Duodenal mucosa (tissue), 2 donors: ENCODE measurements around the gene WWOX.

Experiments
- H3K27ac ChIP-seq: one replicate; pipeline ENCODE4 v1.7.0; 2013; ENCODE audit warnings: low read depth, low read length
- H3K27me3 ChIP-seq, 2 donors: one replicate each; pipeline ENCODE4 v1.7.0; 2013; ENCODE audit warnings: low read length in 2 of 2, control low read depth in 1 of 2; ENCODE audit not compliant: insufficient read depth in 2 of 2, control insufficient read depth in 1 of 2
- H3K36me3 ChIP-seq, 2 donors: one replicate each; pipeline ENCODE4 v1.7.0; 2013; ENCODE audit warnings: low read length in 2 of 2, control low read depth in 1 of 2; ENCODE audit not compliant: insufficient read depth in 2 of 2, control insufficient read depth in 1 of 2
- H3K4me1 ChIP-seq, 2 donors: one replicate each; pipeline ENCODE4 v1.7.0; 2013; ENCODE audit warnings: low read length in 2 of 2, control low read depth in 1 of 2; ENCODE audit not compliant: insufficient read depth in 2 of 2, control insufficient read depth in 1 of 2
- H3K4me3 ChIP-seq, 2 donors: one replicate each; pipeline ENCODE4 v1.7.0; 2013; ENCODE audit warnings: low read length in 2 of 2, low read depth in 1 of 2
- H3K9ac ChIP-seq, 2 donors: one replicate each; pipeline ENCODE4 v1.7.0; 2013; ENCODE audit warnings: low read length in 2 of 2, low read depth in 1 of 2
- H3K9me3 ChIP-seq, 2 donors: one replicate each; pipeline ENCODE4 v1.7.0; 2013; ENCODE audit warnings: low read length in 2 of 2, control low read depth in 1 of 2; ENCODE audit not compliant: control insufficient read depth in 1 of 2

WWOX gene

GRCh38 chr16:78161023-78161729 is 61.7 kb downstream of the WWOX start:
- Histone ChIP-seq H3K4me3 (no peak overlapping the region), H3K9ac (no peak overlapping the region), H3K36me3 (no peaks in the 10 kb centered on the region), H3K9me3 (no peaks in the 10 kb centered on the region), H3K27me3 (no peaks in the 10 kb centered on the region), H3K27ac (no peak overlapping the region), H3K4me1 (no peaks in the 10 kb centered on the region)

GRCh38 chr16:78163772-78164670 is 64.6 kb downstream of the WWOX start:
- H3K9me3 ChIP-seq = no peaks in the 10 kb centered on the region
- no peaks in the 10 kb centered on the region for H3K36me3 ChIP-seq
- H3K9ac ChIP-seq = no peak overlapping the region
- no peaks in the 10 kb centered on the region for H3K4me1 ChIP-seq
- no peaks in the 10 kb centered on the region for H3K27me3 ChIP-seq
- no peak overlapping the region for H3K27ac ChIP-seq
- H3K4me3 ChIP-seq = no peak overlapping the region

- H3K27ac ChIP-seq = no peak overlapping the region
- no peaks in the 10 kb centered on the region for H3K4me1 ChIP-seq
- H3K4me3 ChIP-seq = no peak overlapping the region
- H3K27me3 ChIP-seq = no peaks in the 10 kb centered on the region
- no peaks in the 10 kb centered on the region for H3K9me3 ChIP-seq
- no peaks in the 10 kb centered on the region for H3K36me3 ChIP-seq
- no peak overlapping the region for H3K9ac ChIP-seq
Observed at GRCh38 chr16:78170494-78170933, 71.1 kb downstream of the WWOX start.

GRCh38 chr16:78175287-78175686 is 75.8 kb downstream of the WWOX start:
- H3K27ac ChIP-seq = no peak overlapping the region
- no peaks in the 10 kb centered on the region for H3K27me3 ChIP-seq
- no peaks in the 10 kb centered on the region for H3K36me3 ChIP-seq
- H3K9ac ChIP-seq = no peak overlapping the region
- no peak overlapping the region for H3K4me3 ChIP-seq
- no peaks in the 10 kb centered on the region for H3K9me3 ChIP-seq
- H3K4me1 ChIP-seq = no peaks in the 10 kb centered on the region

- Histone ChIP-seq H3K36me3 (no peaks in the 10 kb centered on the region), H3K4me3 (no peak overlapping the region), H3K9me3 (no peaks in the 10 kb centered on the region), H3K27ac (no peak overlapping the region), H3K4me1 (no peaks in the 10 kb centered on the region), H3K9ac (no peak overlapping the region), H3K27me3 (no peaks in the 10 kb centered on the region)
Observed at GRCh38 chr16:78176435-78176834, 77.0 kb downstream of the WWOX start.

- H3K4me1 ChIP-seq = no peaks in the 10 kb centered on the region
- H3K9me3 ChIP-seq = no peaks in the 10 kb centered on the region
- no peaks in the 10 kb centered on the region for H3K36me3 ChIP-seq
- H3K9ac ChIP-seq = no peak overlapping the region
- H3K27me3 ChIP-seq = no peaks in the 10 kb centered on the region
- H3K27ac ChIP-seq = no peak overlapping the region
- no peak overlapping the region for H3K4me3 ChIP-seq
Observed at GRCh38 chr16:78177218-78177617, 77.8 kb downstream of the WWOX start.

- no peaks in the 10 kb centered on the region for H3K27me3 ChIP-seq
- no peak overlapping the region for H3K9ac ChIP-seq
- H3K27ac ChIP-seq = no peak overlapping the region
- no peaks in the 10 kb centered on the region for H3K4me1 ChIP-seq
- no peak overlapping the region for H3K4me3 ChIP-seq
- H3K9me3 ChIP-seq = no peaks in the 10 kb centered on the region
- no peaks in the 10 kb centered on the region for H3K36me3 ChIP-seq
Observed at GRCh38 chr16:78177987-78178386, 78.5 kb downstream of the WWOX start.

GRCh38 chr16:78179666-78180065 is 80.2 kb downstream of the WWOX start:
- Histone ChIP-seq H3K36me3 (no peaks in the 10 kb centered on the region), H3K27ac (no peak overlapping the region), H3K4me1 (peaks cover 0 to 5% of the 10 kb centered on the region in 2 donors), H3K27me3 (no peaks in the 10 kb centered on the region), H3K4me3 (no peak overlapping the region), H3K9ac (no peak overlapping the region), H3K9me3 (no peaks in the 10 kb centered on the region)

- H3K9me3 ChIP-seq = no peaks in the 10 kb centered on the region
- H3K4me3 ChIP-seq = no peak overlapping the region
- H3K36me3 ChIP-seq = no peaks in the 10 kb centered on the region
- no peaks in the 10 kb centered on the region for H3K27me3 ChIP-seq
- peaks cover 0 to 9% of the 10 kb centered on the region in 2 donors for H3K4me1 ChIP-seq
- no peak overlapping the region for H3K27ac ChIP-seq
- no peak overlapping the region for H3K9ac ChIP-seq
Observed at GRCh38 chr16:78180349-78180748, 80.9 kb downstream of the WWOX start.

GRCh38 chr16:78183437-78184237 is 84.2 kb downstream of the WWOX start:
- no peak overlapping the region for H3K27ac ChIP-seq
- H3K4me1 ChIP-seq = peaks cover 0 to 9% of the 10 kb centered on the region in 2 donors
- H3K9me3 ChIP-seq = no peaks in the 10 kb centered on the region
- H3K4me3 ChIP-seq = peak overlapping the region in 1 of 2 donors; percentile 9
- no peaks in the 10 kb centered on the region for H3K27me3 ChIP-seq
- H3K9ac ChIP-seq = no peak overlapping the region
- H3K36me3 ChIP-seq = no peaks in the 10 kb centered on the region
